Measurements from ENCODE around the gene CREBZF. TPM values are rescaled to one million over a fixed set of nuclear protein-coding genes. Genes with fewer than 3 reads are reported as not detected.

Gene CREBZF, protein sequence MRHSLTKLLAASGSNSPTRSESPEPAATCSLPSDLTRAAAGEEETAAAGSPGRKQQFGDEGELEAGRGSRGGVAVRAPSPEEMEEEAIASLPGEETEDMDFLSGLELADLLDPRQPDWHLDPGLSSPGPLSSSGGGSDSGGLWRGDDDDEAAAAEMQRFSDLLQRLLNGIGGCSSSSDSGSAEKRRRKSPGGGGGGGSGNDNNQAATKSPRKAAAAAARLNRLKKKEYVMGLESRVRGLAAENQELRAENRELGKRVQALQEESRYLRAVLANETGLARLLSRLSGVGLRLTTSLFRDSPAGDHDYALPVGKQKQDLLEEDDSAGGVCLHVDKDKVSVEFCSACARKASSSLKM
- total RNA-seq = 26.8 and 51.9 TPM in 2 replicates

DNA sequence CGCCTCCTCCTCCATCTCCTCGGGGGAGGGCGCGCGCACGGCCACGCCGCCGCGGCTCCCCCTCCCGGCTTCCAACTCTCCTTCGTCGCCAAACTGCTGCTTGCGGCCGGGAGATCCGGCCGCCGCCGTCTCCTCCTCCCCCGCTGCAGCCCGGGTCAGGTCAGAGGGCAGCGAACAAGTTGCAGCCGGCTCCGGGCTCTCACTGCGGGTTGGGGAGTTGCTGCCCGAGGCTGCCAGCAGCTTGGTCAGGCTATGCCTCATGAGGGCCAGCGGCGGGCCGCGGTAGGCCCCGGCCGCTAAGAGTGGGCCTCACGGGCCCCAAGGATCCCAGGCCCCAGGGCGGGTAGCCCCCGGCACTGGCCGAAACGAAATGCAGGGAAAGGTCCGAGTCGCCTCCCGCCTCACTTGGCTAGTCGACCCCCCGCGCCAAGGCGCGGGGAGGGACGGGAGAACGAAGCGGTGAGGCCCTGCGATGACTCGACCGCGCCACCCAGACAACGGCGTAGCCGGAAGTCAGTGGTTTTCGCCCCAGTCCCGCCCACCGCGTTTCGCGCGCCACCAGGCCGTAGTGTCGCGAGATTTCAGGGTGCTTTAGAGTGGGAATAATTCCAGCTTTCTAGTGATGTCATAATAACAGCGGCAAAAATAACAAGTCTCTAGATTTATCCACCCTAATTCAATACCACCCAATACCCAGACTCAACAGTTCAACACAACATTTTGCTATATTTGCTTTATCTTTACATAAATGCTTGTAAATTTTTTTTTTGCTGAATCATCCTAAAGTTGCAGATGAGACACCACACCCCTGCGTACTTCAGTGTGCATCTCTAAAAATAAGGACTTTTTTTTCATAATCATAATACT lies at the start of gene CREBZF:
CREBZF (minus strand) TSS at position 515 of the 867 bp plus-strand sequence; CDS start at position 261, 254 bp downstream.

DNA sequence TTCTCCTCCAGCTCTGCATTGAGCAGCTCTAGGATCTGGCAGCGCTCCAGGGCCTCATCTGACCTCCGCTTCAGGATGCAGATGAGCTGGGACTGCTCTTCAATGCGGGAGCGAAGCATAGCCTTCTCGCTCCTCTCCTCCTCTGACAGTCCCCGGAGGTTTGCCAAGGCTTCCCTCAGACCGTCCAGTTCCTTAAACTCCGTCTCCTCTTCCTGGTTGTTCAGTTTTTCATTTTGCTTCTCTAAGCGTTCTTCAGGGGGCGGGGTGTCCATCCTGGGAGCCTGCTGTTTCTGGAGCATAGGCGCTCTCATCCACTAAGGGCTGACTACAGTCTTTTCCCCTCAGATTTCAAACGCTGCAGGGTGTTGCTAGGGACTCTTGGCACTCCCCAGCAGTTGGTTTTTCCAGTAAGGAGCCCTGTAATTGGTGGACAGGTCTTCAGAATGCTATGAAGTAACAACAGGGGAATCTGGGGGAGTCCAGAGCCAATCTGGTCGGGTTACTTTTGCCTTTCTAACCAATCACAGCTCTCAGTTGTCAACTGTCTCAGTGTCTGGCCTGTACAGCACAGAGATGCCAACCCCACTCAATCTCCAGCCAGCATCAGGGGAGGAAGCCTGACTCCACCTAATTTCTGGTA lies 21.0 kb upstream of the CREBZF start, which contains the start of gene CCDC89:
CCDC89 (minus strand) TSS at position 376 of the 640 bp plus-strand sequence; CDS start at position 311, 65 bp downstream.

DNA sequence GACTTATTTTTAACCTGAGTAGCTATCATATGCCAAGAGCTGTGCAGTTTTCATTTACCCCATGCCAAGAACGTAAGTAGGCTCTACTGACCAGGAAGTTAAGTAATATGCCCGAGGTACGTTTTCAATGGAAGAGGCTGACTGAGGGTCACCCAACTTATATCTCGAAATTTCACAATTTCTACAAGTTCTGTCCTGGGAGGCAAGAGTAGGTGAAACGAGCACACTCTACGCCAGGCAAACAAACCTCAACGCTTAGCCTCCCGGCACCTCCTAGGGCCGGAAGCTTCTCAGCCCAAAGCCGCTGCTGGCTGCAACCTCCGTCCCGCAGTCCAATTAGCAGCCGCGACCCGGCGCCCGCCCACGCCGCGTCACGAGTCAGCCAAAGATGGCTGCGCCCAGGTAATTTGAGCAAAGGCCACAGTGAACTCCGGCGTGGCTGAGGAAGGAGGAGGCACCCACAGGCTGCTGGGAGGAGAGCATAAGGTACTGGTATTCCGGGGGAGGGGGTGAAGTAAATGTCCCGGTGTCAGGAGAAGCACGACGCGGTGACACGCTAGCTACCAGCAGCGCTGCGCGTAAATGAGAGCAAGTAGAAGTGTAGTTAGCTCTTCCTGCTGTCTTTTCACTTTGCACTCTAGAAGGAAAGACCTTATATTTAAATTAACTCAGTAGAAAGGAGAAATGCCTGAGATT lies 17.2 kb downstream of the CREBZF start, which contains the start of gene TMEM126A:
TMEM126A (plus strand) TSS at position 364 of the 696 bp plus-strand sequence. CDS start 2,289 bp downstream, outside the sequence.

DNA sequence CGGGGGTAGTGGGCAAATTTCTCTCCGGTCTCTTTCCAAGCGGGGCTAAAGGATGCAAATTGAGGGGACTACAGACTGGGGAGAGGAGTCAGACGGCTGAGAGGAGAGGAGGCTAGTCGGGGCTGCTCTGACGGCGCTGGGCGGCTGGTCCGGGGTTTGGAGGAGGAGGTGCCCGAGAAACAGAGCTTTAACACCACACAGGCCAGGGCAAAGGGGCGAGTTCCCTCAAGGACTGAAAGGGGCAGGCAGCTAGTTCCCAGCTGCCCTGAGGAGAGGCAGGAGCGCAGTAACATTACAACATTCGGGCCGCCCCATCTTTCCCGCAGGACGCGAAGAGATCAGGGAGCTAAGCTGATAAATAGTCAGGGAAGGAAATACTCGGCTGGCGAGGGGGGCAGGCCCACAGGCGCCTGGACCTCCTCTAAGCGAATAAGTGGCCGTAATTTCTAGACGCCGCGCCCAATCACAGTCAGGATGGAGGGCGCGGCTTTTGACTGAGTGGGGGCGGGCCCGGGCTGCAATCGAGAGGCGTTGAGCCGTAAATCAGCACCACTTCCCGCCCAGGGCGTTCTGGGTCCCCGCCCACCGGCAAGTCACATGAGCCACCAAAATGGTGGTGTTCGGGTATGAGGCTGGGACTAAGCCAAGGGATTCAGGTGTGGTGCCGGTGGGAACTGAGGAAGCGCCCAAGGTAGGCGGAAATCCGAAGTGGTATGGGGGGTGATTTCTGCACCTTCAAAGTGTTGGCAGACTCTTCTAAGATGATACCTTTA lies 36.7 kb downstream of the CREBZF start, which contains the start of gene TMEM126B:
TMEM126B (plus strand) TSS at position 596 of the 773 bp plus-strand sequence; CDS start at position 611, 15 bp downstream.

DNA sequence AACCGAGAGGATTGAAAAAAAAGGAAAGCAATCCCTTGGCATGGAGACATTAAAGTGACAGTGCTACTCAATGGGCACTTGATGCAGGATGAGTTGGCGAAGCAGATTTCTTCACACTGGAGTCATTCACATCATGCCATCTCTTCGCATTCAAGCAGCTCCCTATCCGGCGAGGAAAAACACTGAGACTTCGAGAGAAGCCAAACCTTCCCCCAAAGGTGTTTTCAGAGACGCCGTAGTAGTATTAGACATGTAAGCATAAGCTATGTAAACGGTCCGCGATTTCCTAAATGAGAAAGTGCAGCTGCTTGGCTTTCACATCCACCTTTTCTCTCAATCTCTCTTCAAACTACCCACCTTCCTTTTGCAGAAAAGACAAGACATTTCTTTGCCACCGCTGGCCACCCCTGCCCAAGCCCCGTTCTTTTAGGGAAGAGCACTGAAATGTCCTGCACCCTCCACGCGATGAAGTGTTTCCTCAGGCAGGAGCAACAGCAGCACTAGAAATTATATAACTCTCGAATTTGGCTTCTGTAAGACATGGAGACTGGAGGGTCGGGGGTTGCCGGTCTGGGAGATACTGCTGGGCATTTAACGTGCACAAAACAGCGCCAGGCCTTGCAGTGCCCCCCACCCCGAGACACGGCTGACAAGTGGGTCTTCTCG lies 37.5 kb downstream of the CREBZF start, which contains the start of gene DLG2:
DLG2 (minus strand) TSS at position 13 of the 666 bp plus-strand sequence.

Other genes starting within 250 kb of the CREBZF start
- 0.58 and 1.4 TPM in 2 replicates for gene DLG2, start 37.8 kb downstream of the CREBZF start, total RNA-seq
- gene TMEM126B, start 36.5 kb downstream of the CREBZF start, total RNA-seq = 62.5 and 65.7 TPM in 2 replicates
- gene TMEM126A, start 17.2 kb downstream of the CREBZF start, total RNA-seq = 30.7 and 57.1 TPM in 2 replicates
- gene CCDC89, start 21.1 kb upstream of the CREBZF start, total RNA-seq = 3.7 and 6.1 TPM in 2 replicates
- gene SYTL2, start 146.0 kb upstream of the CREBZF start, total RNA-seq = 24.3 and 64.8 TPM in 2 replicates
- under 0.01 TPM in 1 of 2 replicates, not detected in the other for gene CCDC83, start 190.3 kb upstream of the CREBZF start, total RNA-seq

All from regular cardiac myocyte (primary cell).